CD4-positive, alpha-beta T cell treated with Interleukin-2 at 100 ng/mL for 4 hours (primary cell): Measurements from ENCODE around the gene DNER.
"Not testable (repeated sequence)": the region's sequence is repeated elsewhere in the genome, so short reads cannot be mapped to it uniquely, and the experiment has no call there.

Experiments used
- DNase-seq: peaks from one replicate; pipeline ENCODE4 v3.0.0-alpha.2; 2020; ENCODE audit warnings: low spot score

The DNER gene

GRCh38 chr2:229715895-229716507 is 1.6 kb upstream of the DNER start:
- peak; percentile 20 for DNase-seq

GRCh38 chr2:229714736-229715541 is 584 bp upstream of the DNER start:
- DNase-seq: peak; percentile 9

GRCh38 chr2:229713371-229714079 is 830 bp downstream of the DNER start:
- DNase-seq: no peak

- DNase-seq: no peak
These were observed 2.2 kb downstream of the DNER start for GRCh38 chr2:229712136-229712535.

- DNase-seq: no peak
These were observed 6.0 kb downstream of the DNER start for GRCh38 chr2:229708335-229708734.

- DNase-seq: no peak
These were observed 10.3 kb downstream of the DNER start for GRCh38 chr2:229703909-229704630.

GRCh38 chr2:229701716-229702115 is 12.6 kb downstream of the DNER start:
- DNase-seq: no peak

- DNase-seq: no peak
These were observed 13.3 kb downstream of the DNER start for GRCh38 chr2:229701062-229701461.

GRCh38 chr2:229695961-229696360 is 18.4 kb downstream of the DNER start:
- DNase-seq: no peak

GRCh38 chr2:229693845-229694244 is 20.5 kb downstream of the DNER start:
- not testable (repeated sequence) for DNase-seq

- DNase-seq: no peak
These were observed 22.7 kb downstream of the DNER start for GRCh38 chr2:229691631-229692030.

GRCh38 chr2:229689307-229689839 is 25.0 kb downstream of the DNER start:
- DNase-seq: no peak

- no peak for DNase-seq
These were observed 26.2 kb downstream of the DNER start for GRCh38 chr2:229688141-229688540.

- no peak for DNase-seq
These were observed 28.0 kb downstream of the DNER start for GRCh38 chr2:229686122-229686919.

GRCh38 chr2:229684942-229685562 is 29.3 kb downstream of the DNER start:
- no peak for DNase-seq

- no peak for DNase-seq
These were observed 34.8 kb downstream of the DNER start for GRCh38 chr2:229679393-229680125.

GRCh38 chr2:229675569-229675968 is 38.8 kb downstream of the DNER start:
- DNase-seq: no peak

- DNase-seq: no peak
These were observed 39.4 kb downstream of the DNER start for GRCh38 chr2:229674830-229675530.

GRCh38 chr2:229673676-229674075 is 40.7 kb downstream of the DNER start:
- DNase-seq: no peak
